ENCODE measurements around the gene NFIC. TPM values are rescaled to one million over a fixed set of nuclear protein-coding genes. Genes with fewer than 3 reads are reported as not detected.

NFIC gene
- total RNA-seq, 4 donors from 2014 or later: 34.7 to 191 (median 64.9) TPM

- Histone ChIP-seq H3K36me3 (peaks cover 0 to 48% (median 0%) of the 10 kb centered on the region in 3 donors), H3K27ac (no peak overlapping the region), H3K27me3 (no peaks in the 10 kb centered on the region), H3K4me1 (peaks cover 0 to 24% (median 0%) of the 10 kb centered on the region in 4 donors), H3K4me3 (no peak overlapping the region), H3K9me3 (no peaks in the 10 kb centered on the region)
- TF ChIP-seq POLR2A (IDR thresholded peaks at IDR 0.05) (no peak), CTCF (IDR thresholded peaks at IDR 0.05) (no peak)
- no peak for DNase-seq
Measured at GRCh38 chr19:3441089-3441985, 75.0 kb downstream of the NFIC start.

- Histone ChIP-seq H3K9me3 (no peaks in the 10 kb centered on the region), H3K36me3 (peaks cover 0 to 45% (median 0%) of the 10 kb centered on the region in 3 donors), H3K4me1 (peaks cover 0 to 24% (median 0%) of the 10 kb centered on the region in 4 donors), H3K4me3 (no peak overlapping the region), H3K27me3 (no peaks in the 10 kb centered on the region), H3K27ac (no peak overlapping the region)
- DNase-seq: no peak
- no peak for TF ChIP-seq CTCF (IDR thresholded peaks at IDR 0.05)
- TF ChIP-seq POLR2A (IDR thresholded peaks at IDR 0.05): no peak
Measured at GRCh38 chr19:3441986-3442329, 75.6 kb downstream of the NFIC start.

- no peak for TF ChIP-seq POLR2A (IDR thresholded peaks at IDR 0.05)
- no peak for TF ChIP-seq CTCF (IDR thresholded peaks at IDR 0.05)
- Histone ChIP-seq H3K27me3 (no peaks in the 10 kb centered on the region), H3K4me1 (peaks cover 0 to 24% (median 0%) of the 10 kb centered on the region in 4 donors), H3K27ac (no peak overlapping the region), H3K36me3 (peaks cover 0 to 45% (median 0%) of the 10 kb centered on the region in 3 donors), H3K4me3 (no peak overlapping the region), H3K9me3 (no peaks in the 10 kb centered on the region)
- no peak for DNase-seq
Measured at GRCh38 chr19:3442487-3443071, 76.2 kb downstream of the NFIC start.

- H3K36me3 ChIP-seq: peaks cover 0 to 42% (median 0%) of the 10 kb centered on the region in 3 donors
Measured at GRCh38 chr19:3443840-3444694, 77.7 kb downstream of the NFIC start.

More at GRCh38 chr19:3443840-3444694, 77.7 kb downstream of the NFIC start:
- no peaks in the 10 kb centered on the region for H3K27me3 ChIP-seq
- no peak for DNase-seq
- H3K4me1 ChIP-seq: peaks cover 0 to 24% (median 0%) of the 10 kb centered on the region in 4 donors
- no peak overlapping the region for H3K4me3 ChIP-seq
- H3K9me3 ChIP-seq: no peaks in the 10 kb centered on the region
- peak overlapping the region in 2 of 4 donors; percentile 5 to 14 for H3K27ac ChIP-seq
- TF ChIP-seq POLR2A (IDR thresholded peaks at IDR 0.05): no peak
- no peak for TF ChIP-seq CTCF (IDR thresholded peaks at IDR 0.05)

Data from Peyer's patch (tissue), 4 donors.